NCI-H460 (cell line): ENCODE data around the gene CNBP. TPM values are rescaled to one million over a fixed set of nuclear protein-coding genes. Genes with fewer than 3 reads are reported as not detected.

Source experiments
- small RNA-seq, 2 experiments: library from RNA; depleted of rRNA; stranded (forward); fragments of <200 nt; gene quantifications; one replicate each; pipeline ENCODE3, GENCODE V24; 2014
- total RNA-seq: library from RNA; depleted of rRNA; stranded (reverse); fragments of >200 nt; shearing (Covaris generic); gene quantifications from 2 replicates; pipeline ENCODE4 v1.2.3, GENCODE V29; 2014; rRNA removed

CNBP gene
- total RNA-seq, 1 experiment from 2014 or later, result 344 TPM

Small RNA genes lying within 50 kb of the gene (small RNA-seq; reads per million reads assigned to genes)
- gene RPS27P12, result 0 reads per million in 2 experiments

Other genes starting within 250 kb of the CNBP start
- gene CFAP92, start 189.8 kb downstream of the CNBP start, total RNA-seq, result 0.42 TPM in 1 of 2 replicates, not detected in the other
- gene EFCC1, start 182.6 kb downstream of the CNBP start, total RNA-seq, result not detected in 2 replicates
- gene GP9, start 123.1 kb downstream of the CNBP start, total RNA-seq, result not detected in 2 replicates
- 7.7 and 8.2 TPM in 2 replicates for gene RAB43, start 62.1 kb downstream of the CNBP start, total RNA-seq
- 21.6 TPM in 2 replicates for gene ISY1, start 22.8 kb downstream of the CNBP start, total RNA-seq
- 127 and 134 TPM in 2 replicates for gene COPG1, start 65.7 kb upstream of the CNBP start, total RNA-seq
- gene HMCES, start 95.0 kb upstream of the CNBP start, total RNA-seq, result 18.3 and 21.0 TPM in 2 replicates
- not detected in 2 replicates for gene EFCAB12, start 244.7 kb upstream of the CNBP start, total RNA-seq